ENCODE data around the gene KCNMA1.

Gene KCNMA1

DNA sequence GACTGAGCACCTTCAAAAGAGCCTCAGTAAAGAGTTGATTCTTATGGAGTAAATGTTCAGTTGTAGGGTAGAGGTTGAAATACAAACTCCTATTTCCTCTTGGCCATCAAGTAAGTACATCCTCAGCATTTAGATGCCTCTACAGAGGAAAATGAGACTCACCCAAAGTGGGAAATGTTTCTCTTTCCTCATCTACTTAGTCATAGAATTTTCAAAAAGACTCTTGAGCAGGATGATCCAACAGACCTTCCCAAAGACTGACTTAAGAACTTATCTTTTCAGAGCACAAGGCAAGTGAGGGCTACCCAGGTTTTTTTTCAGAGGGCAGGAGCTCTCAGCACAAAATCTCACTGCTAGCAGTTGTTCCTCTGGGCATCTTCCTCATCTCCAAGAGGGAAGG, 449.1 kb downstream of the KCNMA1 start:
- Mint-ChIP-seq H3K27ac (no peak overlapping the region), H3K4me3 (no peak overlapping the region), H3K4me1 (ENCODE audit: low read depth) (no peaks in the 10 kb centered on the region), H3K36me3 (ENCODE audit: low read depth) (no peaks in the 10 kb centered on the region), H3K9me3 (no peaks in the 10 kb centered on the region), H3K27me3 (ENCODE audit: low read depth) (peaks cover 3% of the 10 kb centered on the region)

DNA sequence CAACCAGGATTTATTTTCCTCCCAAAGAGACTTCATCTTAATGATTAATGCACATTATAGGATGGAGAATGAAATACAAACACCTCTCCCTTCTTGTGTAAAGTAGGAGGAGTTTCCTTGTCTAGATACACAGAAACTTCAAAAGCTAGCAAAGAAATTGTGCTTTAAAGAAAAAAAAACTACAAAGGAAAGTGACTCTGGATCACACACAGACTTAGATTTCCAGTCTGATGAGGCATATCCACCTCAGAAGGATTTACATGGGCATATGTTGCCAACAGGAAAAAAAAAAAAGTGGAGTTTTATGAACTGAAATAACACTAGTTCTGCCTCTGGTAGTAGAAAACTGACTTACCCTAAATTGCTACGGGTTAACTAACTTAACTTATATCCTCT, 449.6 kb downstream of the KCNMA1 start:
- peaks cover 3% of the 10 kb centered on the region for H3K27me3 Mint-ChIP-seq (ENCODE audit: low read depth)
- no peaks in the 10 kb centered on the region for H3K4me1 Mint-ChIP-seq (ENCODE audit: low read depth)
- no peaks in the 10 kb centered on the region for H3K9me3 Mint-ChIP-seq
- no peak overlapping the region for H3K4me3 Mint-ChIP-seq
- H3K36me3 Mint-ChIP-seq (ENCODE audit: low read depth): no peaks in the 10 kb centered on the region
- no peak overlapping the region for H3K27ac Mint-ChIP-seq

DNA sequence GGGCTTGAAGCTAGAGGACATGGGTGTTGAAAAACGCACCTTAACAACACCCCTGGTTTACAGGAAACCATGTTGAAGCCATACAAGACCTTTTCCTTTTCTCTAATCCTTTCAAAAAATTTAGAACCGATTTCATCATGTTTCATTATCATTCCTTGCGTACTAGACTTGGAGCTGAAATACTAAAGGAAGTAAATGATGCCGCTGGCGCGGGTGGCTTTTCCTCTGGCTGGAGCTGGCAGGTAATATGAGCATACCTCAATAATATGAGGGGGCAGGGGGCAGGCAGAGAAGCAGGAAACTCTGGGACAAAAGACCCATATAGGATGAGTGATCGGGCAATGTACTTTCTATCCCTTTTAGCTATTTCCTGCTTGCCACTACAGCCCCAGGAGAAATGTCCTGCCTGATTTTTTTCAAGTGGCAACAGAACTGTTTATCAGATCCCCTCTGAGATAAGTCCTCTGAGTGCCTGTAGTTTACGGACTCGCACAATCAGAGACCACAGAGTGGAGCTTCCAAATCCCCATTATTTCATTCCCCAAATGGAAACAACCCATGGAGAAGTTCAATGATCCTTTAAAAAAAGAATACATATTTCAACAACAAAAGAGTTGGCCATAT, 450.1 kb downstream of the KCNMA1 start:
- H3K27ac Mint-ChIP-seq: no peak overlapping the region
- no peaks in the 10 kb centered on the region for H3K36me3 Mint-ChIP-seq (ENCODE audit: low read depth)
- peaks cover 3% of the 10 kb centered on the region for H3K27me3 Mint-ChIP-seq (ENCODE audit: low read depth)
- H3K9me3 Mint-ChIP-seq: no peaks in the 10 kb centered on the region
- no peak overlapping the region for H3K4me3 Mint-ChIP-seq
- no peaks in the 10 kb centered on the region for H3K4me1 Mint-ChIP-seq (ENCODE audit: low read depth)

DNA sequence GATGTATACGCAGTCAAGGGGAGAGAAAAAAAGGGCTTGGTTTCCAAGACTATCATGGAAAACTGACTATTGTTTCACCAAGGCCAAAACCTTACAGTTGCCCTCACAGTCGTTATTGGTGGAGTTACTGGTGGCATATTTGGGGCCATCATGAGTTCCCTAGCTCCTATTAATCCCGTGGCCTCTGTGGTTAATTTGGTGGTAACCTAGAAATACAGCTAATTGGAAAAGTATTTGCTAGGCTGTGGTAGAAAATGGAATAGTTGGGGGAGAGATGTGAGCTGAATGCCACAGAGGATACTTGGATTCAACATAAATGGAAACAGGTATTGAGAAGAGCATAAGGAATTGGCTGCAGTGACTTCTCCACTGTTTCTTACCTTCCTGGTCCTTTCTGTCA, 450.7 kb downstream of the KCNMA1 start:
- Mint-ChIP-seq H3K27me3 (ENCODE audit: low read depth) (peaks cover 3% of the 10 kb centered on the region), H3K9me3 (no peaks in the 10 kb centered on the region), H3K36me3 (ENCODE audit: low read depth) (no peaks in the 10 kb centered on the region), H3K4me1 (ENCODE audit: low read depth) (no peaks in the 10 kb centered on the region), H3K4me3 (no peak overlapping the region), H3K27ac (no peak overlapping the region)

DNA sequence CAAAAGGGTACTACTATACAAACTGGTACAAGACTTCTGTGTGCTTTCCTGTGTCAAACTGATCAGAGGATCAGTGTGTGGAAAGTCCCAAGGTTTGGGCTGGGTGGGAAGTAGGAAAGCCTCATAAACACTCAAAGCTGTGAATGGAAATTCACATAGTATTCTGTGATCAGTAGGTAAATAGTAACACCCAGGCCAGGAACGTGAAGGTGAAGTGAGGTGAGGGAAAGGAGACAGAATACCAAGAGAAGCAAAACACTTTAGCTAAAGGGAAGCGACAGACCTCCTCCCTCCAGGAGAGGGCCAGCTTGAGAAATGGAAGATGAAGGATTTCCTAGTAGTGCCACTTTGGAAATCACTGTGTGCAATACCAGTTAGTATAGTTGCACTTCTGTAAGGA, 451.9 kb downstream of the KCNMA1 start:
- no peak overlapping the region for H3K4me3 Mint-ChIP-seq
- H3K27me3 Mint-ChIP-seq (ENCODE audit: low read depth): peaks cover 3% of the 10 kb centered on the region
- H3K9me3 Mint-ChIP-seq: no peaks in the 10 kb centered on the region
- H3K4me1 Mint-ChIP-seq (ENCODE audit: low read depth): no peaks in the 10 kb centered on the region
- no peak overlapping the region for H3K27ac Mint-ChIP-seq
- H3K36me3 Mint-ChIP-seq (ENCODE audit: low read depth): no peaks in the 10 kb centered on the region

DNA sequence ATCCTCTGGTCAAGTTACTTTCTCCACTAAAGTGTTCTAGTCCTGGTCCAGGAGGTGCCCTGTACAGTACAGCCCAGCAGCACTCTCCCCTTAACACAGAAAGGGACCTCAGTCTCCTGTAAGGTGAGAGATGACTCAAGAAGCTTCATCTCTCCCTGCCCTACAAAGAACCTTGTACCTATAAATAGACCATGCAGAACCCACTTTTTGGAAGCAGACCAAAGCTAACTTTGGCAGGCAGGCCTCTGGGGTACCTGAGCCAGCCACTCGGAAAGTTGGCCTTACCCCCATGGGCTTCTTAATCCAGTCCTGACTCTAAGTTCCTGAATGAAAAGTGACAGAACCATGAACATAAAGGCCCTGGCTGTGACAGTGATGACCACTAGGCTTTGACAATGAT, 454.8 kb downstream of the KCNMA1 start:
- Mint-ChIP-seq H3K27ac (no peak overlapping the region), H3K4me3 (no peak overlapping the region)

DNA sequence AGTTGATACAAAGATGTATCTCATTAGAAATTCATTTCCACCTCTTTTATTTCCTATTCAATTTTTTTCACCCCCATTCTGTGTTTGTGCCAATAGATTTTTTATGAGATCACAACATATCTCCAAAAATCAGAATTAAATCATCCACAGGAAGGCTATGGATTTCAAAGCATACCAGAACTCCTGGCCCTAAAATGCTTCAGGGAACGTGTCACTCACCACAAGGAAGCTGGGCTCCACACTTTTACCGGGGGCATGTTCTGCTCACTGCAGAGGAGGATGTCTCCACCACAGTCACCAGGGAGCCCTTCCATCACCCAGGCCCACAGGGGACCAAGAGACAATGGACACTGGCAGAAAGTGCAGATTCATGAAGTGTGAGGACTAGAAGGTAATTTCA, 456.8 kb downstream of the KCNMA1 start:
- no peaks in the 10 kb centered on the region for H3K4me1 Mint-ChIP-seq (ENCODE audit: low read depth)
- H3K27ac Mint-ChIP-seq: no peak overlapping the region
- H3K9me3 Mint-ChIP-seq: no peaks in the 10 kb centered on the region
- H3K27me3 Mint-ChIP-seq (ENCODE audit: low read depth): no peaks in the 10 kb centered on the region
- H3K36me3 Mint-ChIP-seq (ENCODE audit: low read depth): no peaks in the 10 kb centered on the region
- no peak overlapping the region for H3K4me3 Mint-ChIP-seq

More for the DNA sequence above, 454.8 kb downstream of the KCNMA1 start:
- no peaks in the 10 kb centered on the region for H3K4me1 Mint-ChIP-seq (ENCODE audit: low read depth)
- H3K36me3 Mint-ChIP-seq (ENCODE audit: low read depth): no peaks in the 10 kb centered on the region
- H3K9me3 Mint-ChIP-seq: no peaks in the 10 kb centered on the region
- H3K27me3 Mint-ChIP-seq (ENCODE audit: low read depth): peaks cover 3% of the 10 kb centered on the region

DNA sequence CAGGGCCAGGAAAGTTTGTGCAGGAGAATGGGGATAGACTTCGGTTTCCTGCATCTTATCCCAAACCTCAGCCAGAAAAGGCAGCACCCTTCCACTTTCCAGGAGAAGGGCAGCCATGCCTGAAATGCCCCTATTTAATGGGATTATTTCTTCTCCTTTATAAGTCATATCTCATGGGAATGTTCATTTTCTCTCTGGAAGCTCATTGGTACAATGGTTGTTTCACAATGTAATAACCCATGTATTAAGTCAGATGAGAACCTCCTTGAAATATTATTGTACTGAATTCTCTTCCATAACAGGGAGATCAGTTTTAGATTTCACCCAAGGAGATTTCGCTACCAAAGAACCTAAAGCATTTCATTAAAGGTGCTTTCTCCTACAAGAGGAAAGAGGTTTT, 457.5 kb downstream of the KCNMA1 start:
- Mint-ChIP-seq H3K4me3 (no peak overlapping the region), H3K4me1 (ENCODE audit: low read depth) (no peaks in the 10 kb centered on the region)

DNA sequence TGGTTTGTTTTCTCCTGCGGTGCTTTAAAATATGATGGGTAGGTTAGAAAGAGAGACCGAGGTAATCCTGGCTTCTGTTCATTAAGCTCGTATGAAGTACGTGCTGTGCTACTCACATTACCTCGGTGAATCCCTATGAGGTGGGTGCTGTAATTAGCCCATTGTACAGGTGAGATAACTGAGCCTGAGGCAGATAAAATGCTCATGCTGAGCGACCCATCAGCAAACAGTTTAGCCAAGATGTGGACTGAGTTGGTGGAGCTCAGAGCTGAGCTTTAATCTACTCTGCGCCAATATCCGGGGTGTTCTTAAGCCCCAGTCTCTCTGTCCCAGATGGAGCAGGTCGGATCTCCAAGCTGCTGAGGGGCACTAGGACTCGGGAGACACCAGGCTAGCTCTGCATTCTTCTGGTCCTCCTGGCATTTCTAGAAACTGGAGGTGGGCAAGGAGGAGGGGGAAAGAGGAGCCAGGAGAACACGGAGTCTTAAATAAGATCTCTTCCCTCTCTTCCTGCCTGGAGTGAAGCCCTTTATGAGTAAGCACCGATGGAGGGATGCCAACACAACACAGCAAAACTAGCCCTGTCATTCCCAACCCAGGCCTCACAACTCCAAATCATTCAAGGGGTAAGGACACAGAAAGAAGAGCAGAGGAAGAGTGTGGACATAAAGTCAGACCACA, 458.5 kb downstream of the KCNMA1 start:
- no peak overlapping the region for H3K4me3 Mint-ChIP-seq
- H3K9me3 Mint-ChIP-seq: no peaks in the 10 kb centered on the region
- H3K4me1 Mint-ChIP-seq (ENCODE audit: low read depth): no peaks in the 10 kb centered on the region
- no peaks in the 10 kb centered on the region for H3K27me3 Mint-ChIP-seq (ENCODE audit: low read depth)
- no peak overlapping the region for H3K27ac Mint-ChIP-seq
- no peaks in the 10 kb centered on the region for H3K36me3 Mint-ChIP-seq (ENCODE audit: low read depth)

More for the DNA sequence above, 457.5 kb downstream of the KCNMA1 start:
- H3K27ac Mint-ChIP-seq: no peak overlapping the region
- H3K9me3 Mint-ChIP-seq: no peaks in the 10 kb centered on the region
- no peaks in the 10 kb centered on the region for H3K27me3 Mint-ChIP-seq (ENCODE audit: low read depth)
- no peaks in the 10 kb centered on the region for H3K36me3 Mint-ChIP-seq (ENCODE audit: low read depth)

DNA sequence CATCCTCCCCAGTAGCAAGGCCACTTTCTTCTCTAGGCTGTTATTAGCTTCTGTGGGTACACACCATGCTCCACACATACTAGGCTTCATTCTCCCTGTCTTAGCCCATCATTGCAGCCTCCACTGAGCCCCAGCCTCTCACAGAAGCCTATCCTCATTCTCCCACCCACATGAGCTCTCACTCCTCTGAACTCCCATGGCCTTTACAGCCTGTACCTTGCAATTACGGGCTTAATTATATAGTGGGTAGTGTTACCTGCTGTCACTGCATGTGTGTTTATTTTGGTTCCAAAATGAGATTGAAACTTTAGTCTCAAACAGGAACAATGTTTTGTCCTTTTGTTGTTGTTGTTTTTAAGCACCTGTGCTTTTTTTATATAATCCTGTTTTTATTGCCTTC, 460.0 kb downstream of the KCNMA1 start:
- Mint-ChIP-seq H3K36me3 (ENCODE audit: low read depth) (no peaks in the 10 kb centered on the region), H3K27ac (no peak overlapping the region), H3K4me3 (no peak overlapping the region), H3K27me3 (ENCODE audit: low read depth) (no peaks in the 10 kb centered on the region), H3K4me1 (ENCODE audit: low read depth) (no peaks in the 10 kb centered on the region), H3K9me3 (no peaks in the 10 kb centered on the region)

DNA sequence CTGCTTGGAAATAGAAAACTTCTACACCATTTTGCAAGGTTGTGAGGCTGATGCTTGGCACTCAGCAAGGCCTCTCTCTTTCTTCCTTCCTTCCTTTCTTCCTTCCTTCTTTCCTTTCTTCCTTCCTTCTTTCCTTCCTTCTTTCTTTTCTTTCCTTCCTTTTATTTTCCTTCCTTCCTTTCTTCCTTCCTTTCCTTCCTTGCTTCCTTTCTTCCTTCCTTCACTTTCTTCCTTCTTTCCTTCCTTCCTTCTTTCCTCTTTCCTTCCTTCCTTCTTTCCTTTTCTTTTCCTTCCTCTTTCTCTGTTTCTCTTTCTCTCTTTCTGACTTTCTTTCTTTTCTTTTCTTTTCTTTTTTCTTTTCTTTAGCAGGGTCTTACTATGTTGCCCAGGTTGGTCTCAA, 460.4 kb downstream of the KCNMA1 start:
- Mint-ChIP-seq H3K9me3 (no peaks in the 10 kb centered on the region), H3K4me3 (no peak overlapping the region), H3K27me3 (ENCODE audit: low read depth) (no peaks in the 10 kb centered on the region), H3K27ac (no peak overlapping the region), H3K4me1 (ENCODE audit: low read depth) (no peaks in the 10 kb centered on the region), H3K36me3 (ENCODE audit: low read depth) (no peaks in the 10 kb centered on the region)

DNA sequence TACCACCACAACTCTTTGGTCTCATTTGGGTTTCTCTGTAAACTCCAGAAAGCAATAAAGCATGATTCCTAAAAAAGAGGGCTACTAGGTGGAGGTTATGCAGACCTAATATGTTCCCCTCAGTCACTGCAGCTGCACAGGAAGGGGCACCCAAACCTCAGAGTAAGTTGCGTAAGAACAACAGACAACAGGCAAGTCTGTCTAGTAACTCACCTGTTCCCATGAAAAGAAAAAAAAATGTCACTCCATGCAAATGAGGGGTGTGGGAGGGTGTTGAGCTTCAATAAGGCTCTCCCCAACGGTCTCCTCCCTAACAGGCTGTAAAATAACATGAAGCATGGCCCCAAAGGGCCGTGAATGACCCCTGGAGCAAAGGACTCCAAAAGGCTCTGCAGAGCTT, 461.4 kb downstream of the KCNMA1 start:
- Mint-ChIP-seq H3K9me3 (no peaks in the 10 kb centered on the region), H3K27ac (no peak overlapping the region), H3K4me3 (no peak overlapping the region), H3K27me3 (ENCODE audit: low read depth) (no peaks in the 10 kb centered on the region), H3K4me1 (ENCODE audit: low read depth) (no peaks in the 10 kb centered on the region), H3K36me3 (ENCODE audit: low read depth) (no peaks in the 10 kb centered on the region)

DNA sequence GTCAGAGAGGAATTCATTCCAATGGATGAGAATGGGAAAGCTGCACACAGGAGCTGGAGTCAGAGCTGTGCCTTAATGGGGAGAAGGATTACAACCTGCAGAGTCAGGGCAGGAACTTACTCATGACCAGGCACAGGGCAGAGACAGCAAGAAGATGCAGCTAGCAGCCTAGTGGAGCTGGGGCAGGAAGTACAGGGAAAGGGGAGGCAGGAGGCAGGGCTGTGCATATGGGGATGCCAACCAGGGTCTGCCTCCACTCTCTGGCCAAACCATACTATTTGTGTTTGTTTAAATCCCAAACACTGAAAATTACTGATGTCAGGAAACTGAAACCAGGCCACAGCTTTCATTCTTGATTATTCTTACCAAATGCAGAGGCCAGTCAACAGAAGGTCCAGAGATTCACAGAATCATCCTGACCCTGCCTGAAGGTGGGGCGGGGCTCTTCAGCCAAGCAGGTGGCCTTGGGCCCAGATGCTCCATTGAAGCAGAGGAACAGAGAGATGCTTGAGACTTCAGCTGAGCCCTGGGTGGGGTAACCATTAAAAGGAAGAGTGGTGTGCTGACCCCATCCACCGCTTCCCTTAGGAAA, 461.9 kb downstream of the KCNMA1 start:
- no peaks in the 10 kb centered on the region for H3K4me1 Mint-ChIP-seq (ENCODE audit: low read depth)
- no peaks in the 10 kb centered on the region for H3K9me3 Mint-ChIP-seq
- no peaks in the 10 kb centered on the region for H3K36me3 Mint-ChIP-seq (ENCODE audit: low read depth)
- no peak overlapping the region for H3K4me3 Mint-ChIP-seq
- H3K27me3 Mint-ChIP-seq (ENCODE audit: low read depth): no peaks in the 10 kb centered on the region
- no peak overlapping the region for H3K27ac Mint-ChIP-seq

DNA sequence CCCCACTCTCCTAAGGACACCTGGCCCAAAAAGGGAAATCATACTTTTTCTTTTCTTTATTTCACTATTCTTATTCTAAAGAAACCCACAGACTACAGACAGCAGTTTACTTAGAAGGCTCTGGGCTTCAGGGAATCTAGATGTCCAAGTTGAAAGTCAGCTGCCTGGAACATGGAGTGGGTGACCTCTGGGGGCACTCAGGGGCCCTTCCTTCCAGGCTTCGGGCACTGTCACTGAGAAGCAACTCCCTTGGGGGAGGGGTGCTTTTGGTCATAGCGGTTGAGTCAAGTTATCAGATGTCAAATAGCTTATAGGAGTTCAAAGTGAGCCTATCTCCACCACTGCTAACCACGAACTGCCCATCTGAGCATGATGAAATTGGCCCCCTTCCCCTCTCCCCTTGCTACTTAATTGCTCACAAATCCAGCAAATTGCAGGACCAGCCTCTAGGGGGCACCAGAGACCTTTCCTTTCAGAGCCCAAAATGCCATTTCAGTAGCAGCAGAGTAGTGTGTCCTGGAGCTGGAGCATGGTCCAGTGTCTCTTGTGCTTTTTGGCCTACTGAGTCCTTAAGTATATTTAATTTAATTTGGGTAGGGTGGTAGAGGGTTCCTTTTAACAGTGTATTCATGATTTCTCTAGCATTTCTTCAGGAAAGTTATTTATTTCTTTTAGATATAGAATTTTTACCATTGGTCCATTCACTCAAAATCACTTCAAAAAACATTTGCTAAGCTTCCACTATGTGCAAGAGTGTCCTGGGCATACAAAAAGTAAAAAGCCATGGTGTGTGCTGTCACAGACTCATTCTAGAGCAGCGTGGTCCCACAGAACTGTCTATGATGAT, 463.8 kb downstream of the KCNMA1 start:
- H3K27me3 Mint-ChIP-seq (ENCODE audit: low read depth): no peaks in the 10 kb centered on the region
- H3K27ac Mint-ChIP-seq: no peak overlapping the region
- H3K4me3 Mint-ChIP-seq: no peak overlapping the region
- no peaks in the 10 kb centered on the region for H3K4me1 Mint-ChIP-seq (ENCODE audit: low read depth)
- H3K36me3 Mint-ChIP-seq (ENCODE audit: low read depth): no peaks in the 10 kb centered on the region
- H3K9me3 Mint-ChIP-seq: no peaks in the 10 kb centered on the region

DNA sequence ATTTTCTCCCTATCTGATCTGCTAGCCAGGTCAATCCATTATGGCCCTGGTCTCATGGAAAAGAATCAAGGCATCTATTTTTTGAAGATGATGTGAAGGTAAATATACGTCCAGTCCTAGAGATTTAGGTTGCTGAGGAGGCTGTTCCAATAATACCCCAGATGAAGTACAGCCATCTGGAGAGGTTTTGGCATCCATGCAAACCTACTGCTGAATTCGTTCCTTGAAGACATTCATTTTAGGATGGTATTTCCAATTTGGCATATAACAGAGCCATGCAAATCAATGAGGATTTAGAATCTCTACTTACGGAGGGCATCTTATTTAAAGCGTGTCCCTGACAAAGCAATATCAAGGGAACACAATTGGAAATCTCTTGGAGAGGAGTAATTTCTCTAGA, 465.5 kb downstream of the KCNMA1 start:
- Mint-ChIP-seq H3K4me1 (ENCODE audit: low read depth) (no peaks in the 10 kb centered on the region), H3K9me3 (no peaks in the 10 kb centered on the region), H3K4me3 (no peak overlapping the region), H3K36me3 (ENCODE audit: low read depth) (no peaks in the 10 kb centered on the region), H3K27ac (no peak overlapping the region), H3K27me3 (ENCODE audit: low read depth) (peaks cover 2% of the 10 kb centered on the region)

Measured in T-helper 1 cell treated with Interleukin-12 subunit alpha and Interleukin-12 subunit beta and Interleukin-4 antibody, amounts not matched to agents 30 μg/mL and 1 μg/mL, for 36 hours (primary cell).